ENCODE measurements around the gene AGAP5.
A peak's percentile ranks its signal among the peaks of the same experiment; 100 is the strongest.
"Not testable (repeated sequence)": the region's sequence is repeated elsewhere in the genome, so short reads cannot be mapped to it uniquely, and the experiment has no call there.

Gene AGAP5

GRCh38 chr10:73697675-73698159, at the start of gene AGAP5:
Gene AGAP5 (minus strand): TSS chr10:73698109. CDS start chr10:73697755, 354 bp downstream.
- not testable (repeated sequence) for DNase-seq (ENCODE audit: low read depth)

DNA sequence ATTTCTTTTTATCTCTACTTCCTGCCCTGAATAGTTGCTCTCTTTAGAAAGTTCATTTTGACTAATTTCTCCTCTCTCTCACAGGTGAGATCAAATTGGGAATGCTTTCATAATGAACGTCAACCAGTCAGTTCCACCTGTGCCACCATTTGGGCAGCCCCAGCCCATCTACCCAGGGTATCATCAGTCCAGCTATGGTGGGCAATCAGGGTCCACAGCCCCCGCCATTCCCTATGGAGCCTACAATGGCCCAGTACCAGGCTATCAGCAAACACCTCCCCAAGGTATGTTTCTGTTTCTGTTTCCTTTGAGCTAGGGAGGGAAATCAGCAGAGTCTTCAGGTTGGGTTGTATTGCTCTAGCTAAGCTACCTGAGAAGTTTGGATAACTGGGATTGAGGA, 48.8 kb upstream of the AGAP5 start:
- no peak for DNase-seq (ENCODE audit: low read depth)

GRCh38 chr10:73744664-73744975, 46.7 kb upstream of the AGAP5 start:
- peak; percentile 25 for DNase-seq (ENCODE audit: low read depth)

DNA sequence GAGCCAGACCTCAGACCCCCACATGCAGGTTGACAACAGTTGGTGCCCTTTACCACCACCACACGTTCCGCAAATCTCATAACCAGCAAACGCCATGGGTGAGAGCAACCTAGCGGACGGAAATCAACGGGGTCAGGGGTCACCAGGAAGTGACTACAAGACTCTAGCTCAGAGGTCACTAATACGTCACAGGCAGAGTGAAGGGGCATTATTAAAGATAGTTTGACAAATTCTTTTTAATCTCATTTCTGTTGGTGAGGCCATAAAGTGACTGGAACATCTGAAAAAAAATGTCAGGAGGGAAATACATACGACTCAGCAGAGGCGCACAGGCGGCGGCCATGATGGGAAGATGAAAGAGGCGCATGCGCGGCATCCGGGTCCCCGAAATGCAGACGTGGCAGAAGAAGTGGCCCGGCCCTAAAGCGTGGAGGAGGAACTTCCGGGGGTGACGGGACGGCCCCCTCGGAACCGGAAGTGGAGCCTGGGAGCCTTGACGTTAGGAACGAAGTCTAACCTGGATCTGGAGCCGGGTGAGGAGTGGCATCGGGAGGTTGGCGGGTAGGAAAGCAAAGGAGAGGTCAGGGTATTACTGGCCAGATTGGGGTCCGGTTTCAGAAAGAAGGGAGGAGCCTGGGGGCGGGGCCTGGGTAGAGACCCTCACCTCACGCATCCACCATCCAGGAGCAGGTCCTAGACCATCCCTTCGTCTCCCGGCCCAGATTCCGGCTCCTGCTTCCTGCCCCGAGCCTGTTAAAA, 46.2 kb upstream of the AGAP5 start, which contains the start of gene SEC24C:
Gene SEC24C (plus strand): TSS at position 468 of the 759 bp plus-strand sequence. CDS start 2,461 bp downstream, outside the sequence.
- peak; percentile 87 for DNase-seq (ENCODE audit: low read depth)

GRCh38 chr10:73743327-73743904, 45.5 kb upstream of the AGAP5 start:
- DNase-seq (ENCODE audit: low read depth), result no peak

DNA sequence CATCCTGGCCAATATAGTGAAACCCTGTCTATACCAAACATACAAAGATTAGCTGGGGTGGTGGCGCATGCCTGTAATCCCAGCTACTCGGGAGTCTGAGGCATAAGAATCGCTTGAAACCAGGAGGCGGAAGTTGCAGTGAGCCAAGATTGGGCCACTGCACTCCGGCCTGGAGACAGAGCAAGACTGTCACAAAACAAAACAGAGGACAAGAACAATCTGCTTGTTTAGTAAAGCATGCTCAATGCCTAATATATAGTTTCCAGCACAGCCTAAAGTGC, 44.5 kb upstream of the AGAP5 start:
- DNase-seq (ENCODE audit: low read depth), result no peak

- not testable (repeated sequence) for DNase-seq (ENCODE audit: low read depth)
Measured at GRCh38 chr10:73740501-73741254, 42.8 kb upstream of the AGAP5 start.

GRCh38 chr10:73734796-73735305, 36.9 kb upstream of the AGAP5 start:
- no peak for DNase-seq (ENCODE audit: low read depth)

DNA sequence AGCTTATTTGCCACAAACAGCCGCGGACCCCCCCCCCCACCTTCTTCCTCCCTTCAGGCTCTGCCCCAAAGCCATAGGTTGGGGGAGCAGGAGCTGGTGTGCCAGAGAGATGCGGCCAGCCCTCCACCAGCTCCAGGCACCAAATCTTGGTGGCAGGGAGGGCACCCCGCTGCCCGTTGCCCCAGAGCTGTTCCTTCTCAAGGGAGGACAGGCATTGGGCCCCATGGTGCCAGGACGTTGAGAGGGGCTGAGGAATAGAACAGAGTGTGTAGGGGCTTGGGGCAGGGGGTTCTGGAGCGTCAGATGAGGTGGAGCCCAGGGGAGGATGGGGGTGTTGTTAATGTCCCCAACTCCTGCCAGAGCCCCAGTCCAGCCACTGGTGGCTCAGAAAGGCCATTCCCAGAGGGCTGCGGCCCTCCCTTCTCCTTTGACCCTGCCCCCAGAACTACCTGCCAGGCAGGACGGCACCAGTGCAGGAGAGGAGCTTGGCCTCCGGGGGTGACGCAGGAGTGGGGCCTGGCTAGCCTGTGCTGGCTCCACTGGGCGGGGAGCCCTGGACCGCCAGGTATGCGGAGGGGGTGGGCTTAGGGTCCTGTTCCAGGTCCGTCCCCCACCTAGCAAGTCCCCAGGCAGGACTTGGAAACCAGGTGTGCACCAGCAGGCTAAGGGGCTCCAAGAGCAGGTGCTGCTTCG, 36.3 kb upstream of the AGAP5 start:
- no peak for DNase-seq (ENCODE audit: low read depth)

DNA sequence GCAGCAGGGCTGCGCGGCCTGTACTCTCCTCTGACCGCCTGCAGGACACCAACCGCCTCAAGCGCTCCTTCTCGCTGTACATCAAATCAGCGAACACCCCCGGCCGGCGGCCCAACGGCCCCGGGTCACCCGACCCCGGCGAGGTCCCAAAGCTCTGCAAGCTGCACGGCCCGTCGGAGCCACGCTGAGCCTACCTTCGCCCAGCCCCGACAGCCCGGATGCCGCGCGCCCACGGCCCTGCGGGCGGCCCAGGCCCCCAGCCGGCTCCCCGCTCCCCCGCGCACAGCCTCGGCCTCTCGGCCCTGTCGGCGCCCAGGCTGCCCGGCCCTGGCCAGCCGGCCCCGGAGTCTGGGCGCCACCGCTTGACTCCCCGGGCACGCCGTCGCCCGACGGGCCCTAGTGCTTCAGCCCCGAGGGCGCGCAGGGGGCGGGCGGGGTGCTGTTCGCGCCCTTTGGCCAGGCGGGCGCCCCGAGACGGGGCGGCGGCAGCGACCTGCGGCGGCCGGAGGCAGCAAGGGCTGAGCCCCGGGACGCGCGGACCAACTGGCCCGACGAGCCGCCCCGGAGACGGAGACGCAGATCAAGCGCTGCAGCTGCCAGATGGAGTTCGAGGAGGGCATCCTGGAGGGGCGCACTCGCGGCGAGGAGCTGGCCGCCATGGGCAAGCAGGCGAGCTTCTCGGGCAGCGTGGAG, 35.2 kb upstream of the AGAP5 start:
- DNase-seq (ENCODE audit: low read depth), result no peak

GRCh38 chr10:73732426-73732825, 34.5 kb upstream of the AGAP5 start:
- no peak for DNase-seq (ENCODE audit: low read depth)

- no peak for DNase-seq (ENCODE audit: low read depth)
Measured at GRCh38 chr10:73731588-73732375, 33.9 kb upstream of the AGAP5 start.

- DNase-seq (ENCODE audit: low read depth), result peak; percentile 43
Measured at GRCh38 chr10:73730153-73730906, 32.4 kb upstream of the AGAP5 start.

- DNase-seq (ENCODE audit: low read depth), result not testable (repeated sequence)
Measured at GRCh38 chr10:73729781-73730152, 31.9 kb upstream of the AGAP5 start.

DNA sequence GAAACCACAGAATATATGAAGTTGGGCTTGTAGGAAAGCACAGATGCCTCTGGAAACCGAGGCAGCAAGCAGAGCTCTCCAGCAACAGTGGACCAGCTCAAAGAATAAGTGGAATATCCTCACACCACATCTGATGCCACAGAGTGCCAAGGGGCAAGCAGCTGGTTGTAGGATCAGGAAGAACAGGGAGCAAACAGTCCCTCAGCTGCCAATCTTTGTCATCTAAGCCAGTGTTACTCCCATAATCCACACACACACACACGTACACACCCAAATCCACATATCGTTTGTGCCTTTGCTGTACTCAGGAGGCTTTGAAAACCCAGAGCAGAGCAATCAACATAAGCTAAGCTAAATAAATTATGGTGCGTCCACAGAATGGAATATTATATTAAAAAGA, 25.6 kb upstream of the AGAP5 start:
- DNase-seq (ENCODE audit: low read depth), result no peak

- DNase-seq (ENCODE audit: low read depth), result not testable (repeated sequence)
Measured at GRCh38 chr10:73720561-73720960, 22.7 kb upstream of the AGAP5 start.

- no peak for DNase-seq (ENCODE audit: low read depth)
Measured at GRCh38 chr10:73717556-73717955, 19.6 kb upstream of the AGAP5 start.

- no peak for DNase-seq (ENCODE audit: low read depth)
Measured at GRCh38 chr10:73716251-73716650, 18.3 kb upstream of the AGAP5 start.

- not testable (repeated sequence) for DNase-seq (ENCODE audit: low read depth)
Measured at GRCh38 chr10:73715179-73716156, 17.6 kb upstream of the AGAP5 start.

Measured in CMK (cell line).